NCI-H446 treated with DMSO at 0.1 percent for 48 hours (cell line): ENCODE data around the gene TRERF1.
A peak's percentile ranks its signal among the peaks of the same experiment; 100 is the strongest.
"Not testable (repeated sequence)": the region's sequence is repeated elsewhere in the genome, so short reads cannot be mapped to it uniquely, and the experiment has no call there.

Experiments
- DNase-seq: peaks from one replicate; lab custom pipeline; 2025; lab: John Stamatoyannopoulos, UW

The TRERF1 gene

GRCh38 chr6:42221546-42221945 is 230.2 kb downstream of the TRERF1 start:
- DNase-seq: no peak

- no peak for DNase-seq
Observed at GRCh38 chr6:42220807-42221206, 230.9 kb downstream of the TRERF1 start.

- peak; percentile 93 for DNase-seq
Observed at GRCh38 chr6:42217519-42218367, 234.0 kb downstream of the TRERF1 start, which contains the start of gene MRPS10. Gene MRPS10 (minus strand): TSS chr6:42217861. CDS start chr6:42217849, 12 bp downstream.

- no peak for DNase-seq
Observed at GRCh38 chr6:42217157-42217518, 234.6 kb downstream of the TRERF1 start.

- DNase-seq: not testable (repeated sequence)
Observed at GRCh38 chr6:42216495-42216894, 235.2 kb downstream of the TRERF1 start.

GRCh38 chr6:42212442-42212841 is 239.3 kb downstream of the TRERF1 start:
- no peak for DNase-seq

GRCh38 chr6:42211726-42212125 is 240.0 kb downstream of the TRERF1 start:
- no peak for DNase-seq

- peak; percentile 67 for DNase-seq
Observed at GRCh38 chr6:42210551-42210950, 241.2 kb downstream of the TRERF1 start.

- not testable (repeated sequence) for DNase-seq
Observed at GRCh38 chr6:42207559-42207958, 244.2 kb downstream of the TRERF1 start.

GRCh38 chr6:42204768-42205282 is 246.9 kb downstream of the TRERF1 start:
- DNase-seq: no peak

GRCh38 chr6:42203183-42203582 is 248.5 kb downstream of the TRERF1 start:
- no peak for DNase-seq

- DNase-seq: not testable (repeated sequence)
Observed at GRCh38 chr6:42202131-42202915, 249.4 kb downstream of the TRERF1 start.

GRCh38 chr6:42201382-42201781 is 250.3 kb downstream of the TRERF1 start:
- no peak for DNase-seq

- no peak for DNase-seq
Observed at GRCh38 chr6:42200035-42200434, 251.7 kb downstream of the TRERF1 start.

GRCh38 chr6:42199106-42199981 is 252.4 kb downstream of the TRERF1 start:
- DNase-seq: peak; percentile 47

GRCh38 chr6:42197555-42198362 is 254.0 kb downstream of the TRERF1 start:
- DNase-seq: no peak

GRCh38 chr6:42195415-42195814 is 256.3 kb downstream of the TRERF1 start:
- no peak for DNase-seq

GRCh38 chr6:42194056-42194455 is 257.7 kb downstream of the TRERF1 start:
- no peak for DNase-seq

- no peak for DNase-seq
Observed at GRCh38 chr6:42193491-42193894, 258.2 kb downstream of the TRERF1 start.

GRCh38 chr6:42192385-42192784 is 259.3 kb downstream of the TRERF1 start:
- not testable (repeated sequence) for DNase-seq
